GM12801 (cell line): ENCODE measurements around the gene MT1G.

Experiments used
- CTCF ChIP-seq: IDR thresholded peaks from one replicate; pipeline ENCODE4 v1.5.1; 2011; ENCODE audit warnings: control low read depth; ENCODE audit not compliant: insufficient read length; ENCODE audit errors: extremely low read depth

MT1G gene

GRCh38 chr16:56628486-56629350 is 39.1 kb downstream of the MT1G start:
- no peak for TF ChIP-seq CTCF

GRCh38 chr16:56626685-56627084 is 41.2 kb downstream of the MT1G start:
- TF ChIP-seq CTCF: no peak

GRCh38 chr16:56625943-56626654 is 41.8 kb downstream of the MT1G start:
- no peak for TF ChIP-seq CTCF

GRCh38 chr16:56625140-56625942 is 42.5 kb downstream of the MT1G start, which contains the start of gene MT1E:
Gene MT1E (plus strand): TSS chr16:56625781. CDS start chr16:56625852, 71 bp downstream.
- no peak for TF ChIP-seq CTCF

GRCh38 chr16:56623637-56624036 is 44.2 kb downstream of the MT1G start:
- TF ChIP-seq CTCF: no peak

- TF ChIP-seq CTCF: no peak
Observed at GRCh38 chr16:56620339-56620897, 47.4 kb downstream of the MT1G start.
